ENCODE results near the gene CDC6. TPM values are rescaled to one million over a fixed set of nuclear protein-coding genes. Genes with fewer than 3 reads are reported as not detected.

Gene CDC6
- total and polyA plus RNA-seq, 2 donors (not counting 3 experiments of a cell fraction or from before 2014, with no cell fraction given) = 15.5 to 55.2 TPM

- BruUV-seq (replicated peaks) = no TSS peak
- Histone ChIP-seq H3K9me3 (replicated peaks; ENCODE audit: control insufficient read depth, insufficient read depth, low read length) (no peaks in the 10 kb centered on the region), H3K4me3 (replicated peaks in 1 of 3; ENCODE audit: insufficient read depth in 1 of 3, low read depth in 1 of 3, low read length in 3 of 3) (no peak overlapping the region), H3K9me1 (replicated peaks; ENCODE audit: control insufficient read depth, extremely low read depth, insufficient read depth, low read length) (no peaks in the 10 kb centered on the region), H3K4me1 (ENCODE audit: control insufficient read depth, extremely low read depth, insufficient read depth, low read length) (peaks cover 48% of the 10 kb centered on the region), H3K36me3 (ENCODE audit: control insufficient read depth in 2 of 2, extremely low read depth in 1 of 2, insufficient read depth in 2 of 2, low read length in 2 of 2) (no peaks in the 10 kb centered on the region), H2AFZ (ENCODE audit: low read depth, low read length) (no peak overlapping the region), H3K27me3 (ENCODE audit: control insufficient read depth in 2 of 2, insufficient read depth in 2 of 2, low read length in 2 of 2) (no peaks in the 10 kb centered on the region), H3K27ac (ENCODE audit: insufficient read depth, low read depth, low read length) (no peak overlapping the region), H3K79me2 (ENCODE audit: control insufficient read depth, insufficient read depth, low read length) (no peaks in the 10 kb centered on the region), H3K4me2 (ENCODE audit: insufficient read depth, low read length) (no peak overlapping the region), H3K9ac (replicated peaks; ENCODE audit: extremely low read depth, insufficient read depth, low read length) (no peak overlapping the region), H4K20me1 (replicated peaks; ENCODE audit: control insufficient read depth, extremely low read depth, insufficient read depth, low read length) (no peaks in the 10 kb centered on the region)
- FAIRE-seq = no peak
- POLR2A ChIA-PET = no interaction called here
- CTCF ChIA-PET = interaction anchor here (0.8 to 15.6 kb wide), 5 partner anchors 7 to 46 kb away, joined by 3 to 530 read pairs (median 3); partner anchors contain the start of gene GJD3
- intact Hi-C loops (cut with micrococcal nuclease) = no loop called here
- no peak for DNase-seq (ENCODE audit: low read depth, low spot score)
- dilution Hi-C loops (cut with MboI; ENCODE audit: extremely low pct_ligation_motif_present, low sequenced_read_pairs) = no loop called here
- TF ChIP-seq EZH2 (IDR thresholded peaks at IDR 0.05; ENCODE audit: borderline replicate concordance, low read depth, low read length, severe bottlenecking) (no peak), CTCF (IDR thresholded peaks at IDR 0.05; ENCODE audit: extremely low read depth in 1 of 2, insufficient read depth in 1 of 2, low read depth in 1 of 2, low read length in 2 of 2) (no peak), FOS (IDR thresholded peaks at IDR 0.05; ENCODE audit: borderline replicate concordance, insufficient read depth, low read length) (no peak)
Observed at GRCh38 chr17:40309949-40310510, 22.4 kb downstream of the CDC6 start.

GRCh38 chr17:40310882-40311391 lies 23.3 kb downstream of the CDC6 start:
- no peak overlapping the region for H3K4me2 ChIP-seq (ENCODE audit: insufficient read depth, low read length)
- no peaks in the 10 kb centered on the region for H4K20me1 ChIP-seq (replicated peaks; ENCODE audit: control insufficient read depth, extremely low read depth, insufficient read depth, low read length)
- no peak for DNase-seq (ENCODE audit: low read depth, low spot score)
- FAIRE-seq = no peak
- no peaks in the 10 kb centered on the region for H3K9me3 ChIP-seq (replicated peaks; ENCODE audit: control insufficient read depth, insufficient read depth, low read length)
- H3K4me1 ChIP-seq (ENCODE audit: control insufficient read depth, extremely low read depth, insufficient read depth, low read length) = peaks cover 57% of the 10 kb centered on the region
- H3K9ac ChIP-seq (replicated peaks; ENCODE audit: extremely low read depth, insufficient read depth, low read length) = no peak overlapping the region
- no peaks in the 10 kb centered on the region for H3K79me2 ChIP-seq (ENCODE audit: control insufficient read depth, insufficient read depth, low read length)
- ChIA-PET CTCF (interaction anchor here (0.5 to 15.6 kb wide), 11 partner anchors 8 to 577 kb away, joined by 3 to 530 read pairs (median 3); partner anchors contain the start of gene GJD3), POLR2A (no interaction called here)
- no peak overlapping the region for H2AFZ ChIP-seq (ENCODE audit: low read depth, low read length)
- dilution Hi-C loops (cut with MboI; ENCODE audit: extremely low pct_ligation_motif_present, low sequenced_read_pairs) = no loop called here
- H3K4me3 ChIP-seq (replicated peaks in 1 of 3; ENCODE audit: insufficient read depth in 1 of 3, low read depth in 1 of 3, low read length in 3 of 3) = no peak overlapping the region
- no peaks in the 10 kb centered on the region for H3K9me1 ChIP-seq (replicated peaks; ENCODE audit: control insufficient read depth, extremely low read depth, insufficient read depth, low read length)
- no TSS peak for BruUV-seq (replicated peaks)
- H3K36me3 ChIP-seq (ENCODE audit: control insufficient read depth in 2 of 2, extremely low read depth in 1 of 2, insufficient read depth in 2 of 2, low read length in 2 of 2) = no peaks in the 10 kb centered on the region
- intact Hi-C loops (cut with micrococcal nuclease) = no loop called here
- TF ChIP-seq FOS (IDR thresholded peaks at IDR 0.05; ENCODE audit: borderline replicate concordance, insufficient read depth, low read length) (no peak), CTCF (IDR thresholded peaks at IDR 0.05; ENCODE audit: extremely low read depth in 1 of 2, insufficient read depth in 1 of 2, low read depth in 1 of 2, low read length in 2 of 2) (no peak), POLR2A (IDR thresholded peaks at IDR 0.05; ENCODE audit: low read depth, low read length) (no peak), MAX (IDR thresholded peaks at IDR 0.05; ENCODE audit: insufficient read depth, insufficient read length) (no peak), MYC (IDR thresholded peaks at IDR 0.05; ENCODE audit: low read depth, low read length) (no peak)
- H3K27me3 ChIP-seq (ENCODE audit: control insufficient read depth in 2 of 2, insufficient read depth in 2 of 2, low read length in 2 of 2) = no peaks in the 10 kb centered on the region
- no peak overlapping the region for H3K27ac ChIP-seq (ENCODE audit: insufficient read depth, low read depth, low read length)

All from endothelial cell of umbilical vein (primary cell).